ENCODE measurements around the gene SERHL2.
A peak's percentile ranks its signal among the peaks of the same experiment; 100 is the strongest.
"Not testable (repeated sequence)": the region's sequence is repeated elsewhere in the genome, so short reads cannot be mapped to it uniquely, and the experiment has no call there.

SERHL2 gene, protein sequence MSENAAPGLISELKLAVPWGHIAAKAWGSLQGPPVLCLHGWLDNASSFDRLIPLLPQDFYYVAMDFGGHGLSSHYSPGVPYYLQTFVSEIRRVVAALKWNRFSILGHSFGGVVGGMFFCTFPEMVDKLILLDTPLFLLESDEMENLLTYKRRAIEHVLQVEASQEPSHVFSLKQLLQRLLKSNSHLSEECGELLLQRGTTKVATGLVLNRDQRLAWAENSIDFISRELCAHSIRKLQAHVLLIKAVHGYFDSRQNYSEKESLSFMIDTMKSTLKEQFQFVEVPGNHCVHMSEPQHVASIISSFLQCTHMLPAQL

DNA sequence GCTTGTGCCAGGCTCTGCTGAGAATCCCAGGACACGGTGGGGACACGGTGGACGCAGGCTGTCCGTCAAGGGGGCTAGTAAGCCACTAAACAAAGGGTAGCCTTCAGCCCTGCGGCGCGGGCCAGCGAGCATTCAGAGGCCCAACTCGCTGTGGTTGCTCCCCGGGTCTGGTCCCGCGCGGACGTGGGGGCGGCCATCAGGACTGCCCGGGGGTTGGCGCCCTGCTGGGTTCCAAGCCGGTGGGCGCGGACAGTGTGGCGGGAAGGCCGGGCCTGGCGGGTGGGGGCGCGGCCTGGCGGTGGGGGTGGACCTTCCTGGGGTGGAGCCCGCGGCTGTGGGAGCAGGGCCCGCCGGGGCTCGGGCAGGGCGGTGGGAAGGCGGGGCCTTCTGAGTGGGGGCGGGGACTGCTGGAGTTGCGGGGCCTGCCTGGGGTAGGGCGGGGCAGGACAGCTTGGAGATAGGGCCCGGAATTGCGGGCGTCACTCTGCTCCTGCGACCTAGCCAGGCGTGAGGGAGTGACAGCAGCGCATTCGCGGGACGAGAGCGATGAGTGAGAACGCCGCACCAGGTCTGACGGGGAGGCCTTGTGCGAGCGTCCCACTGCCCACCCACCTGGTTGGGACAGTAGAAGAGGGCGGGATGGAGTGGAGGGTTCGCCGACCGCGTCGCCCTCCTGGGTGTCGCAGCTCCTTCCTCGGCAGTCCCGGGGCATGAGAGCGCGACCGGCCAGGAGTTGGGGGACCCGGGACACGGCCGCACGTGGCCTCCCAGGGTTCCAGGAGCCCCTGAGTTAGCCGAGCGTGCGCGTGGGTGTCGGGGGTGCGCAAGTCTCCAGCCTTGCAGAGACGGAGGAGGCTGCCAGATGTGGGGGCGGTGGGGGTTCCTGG is at the start of gene SERHL2:
Gene SERHL2, plus strand, starts transcription at position 482 of the 887 bp plus-strand sequence. Its CDS starts 65 bp downstream, at position 547.
- DNase-seq (ENCODE audit: low read depth) = peak; percentile 71

DNA sequence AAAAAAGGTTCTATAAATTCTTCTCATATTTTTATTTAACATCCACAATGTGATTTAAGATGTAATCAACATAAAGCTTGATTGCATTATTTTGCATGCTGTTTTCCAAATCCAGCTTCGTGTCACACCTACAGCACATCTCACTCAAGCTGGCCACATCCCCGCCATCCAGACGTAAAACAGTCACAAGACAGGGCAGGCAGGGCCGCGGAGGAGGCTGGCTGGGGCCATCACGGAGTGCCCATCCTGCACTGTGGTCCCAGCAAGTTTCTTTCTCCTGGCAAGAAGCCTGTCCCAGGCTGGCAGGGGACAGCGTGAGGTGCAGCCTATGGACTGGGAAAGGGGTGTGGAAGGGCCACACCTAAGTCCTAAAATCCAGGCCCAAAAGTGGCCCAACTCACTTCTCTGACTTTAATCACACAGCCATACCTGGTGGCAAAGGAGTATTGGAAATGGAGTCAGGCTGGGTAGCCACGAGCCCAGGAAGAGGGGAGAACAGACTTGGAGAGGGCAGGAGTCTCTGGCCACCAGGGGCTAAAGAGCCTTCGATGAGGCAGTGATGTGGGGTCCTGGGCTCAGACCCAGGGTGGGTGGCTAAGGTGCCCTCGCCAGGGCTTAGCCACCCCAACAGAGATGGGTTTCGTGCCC is 45.3 kb upstream of the SERHL2 start:
- DNase-seq (ENCODE audit: low read depth) = not testable (repeated sequence)

DNA sequence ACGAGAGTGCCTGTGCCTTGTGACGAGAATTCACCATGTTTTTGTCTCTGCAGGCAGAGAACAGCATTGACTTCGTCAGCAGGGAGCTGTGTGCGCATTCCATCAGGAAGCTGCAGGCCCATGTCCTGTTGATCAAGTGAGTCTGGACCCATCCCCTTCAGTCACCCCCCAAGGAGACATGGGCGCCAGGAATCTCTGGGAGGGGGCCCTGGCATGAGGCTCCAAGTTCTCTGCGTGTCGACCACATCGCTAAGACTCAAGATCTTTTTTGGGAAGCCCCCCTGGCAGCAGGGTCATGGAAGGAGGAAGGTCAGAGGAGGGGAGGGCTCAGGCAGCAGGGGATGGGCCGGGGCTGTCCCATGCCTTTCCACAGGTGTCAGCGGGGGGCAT is 44.8 kb upstream of the SERHL2 start:
- not testable (repeated sequence) for DNase-seq (ENCODE audit: low read depth)

DNA sequence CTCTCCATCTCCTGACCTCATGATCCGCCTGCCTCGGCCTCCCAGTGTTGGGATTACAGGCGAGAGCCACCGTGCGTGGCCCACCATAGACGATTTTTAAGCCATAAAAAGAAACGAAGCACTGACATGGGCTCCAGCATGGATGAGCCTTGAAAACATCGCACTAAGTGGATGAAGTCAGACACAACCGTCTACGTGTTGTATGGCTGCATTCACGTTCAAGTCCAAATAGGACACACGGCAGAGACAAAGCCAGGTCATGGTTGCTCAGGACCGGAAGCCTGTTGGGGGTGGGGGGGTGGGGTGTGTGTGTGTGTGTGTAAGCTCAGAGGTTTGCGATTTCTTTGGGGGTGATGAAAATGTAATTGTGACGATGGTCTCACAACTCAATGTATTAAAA is 44.2 kb upstream of the SERHL2 start:
- no peak for DNase-seq (ENCODE audit: low read depth)

DNA sequence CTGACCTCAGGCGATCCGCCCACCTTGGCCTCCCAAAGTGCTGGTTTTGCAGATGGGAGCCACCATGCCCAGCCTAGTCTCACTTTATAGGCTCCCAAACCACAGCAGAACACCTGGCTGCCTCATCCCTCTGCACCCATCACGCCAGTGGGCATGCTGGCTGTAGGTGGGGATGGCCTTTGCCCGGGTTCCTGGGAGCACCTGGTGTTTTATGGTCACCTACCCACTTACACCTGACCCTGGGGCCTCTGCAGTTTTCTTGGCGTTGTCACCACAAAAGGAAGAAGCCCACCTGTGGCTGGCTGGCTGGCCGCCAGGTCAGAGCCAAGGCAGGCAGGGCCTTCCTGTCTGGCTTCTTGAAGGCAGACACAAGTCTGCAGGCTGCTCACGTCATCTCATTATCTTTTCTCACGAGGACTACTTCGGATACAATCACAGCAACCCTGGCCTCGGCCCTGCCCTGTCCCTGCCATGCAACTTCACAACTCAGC is 42.3 kb upstream of the SERHL2 start:
- DNase-seq (ENCODE audit: low read depth) = no peak

DNA sequence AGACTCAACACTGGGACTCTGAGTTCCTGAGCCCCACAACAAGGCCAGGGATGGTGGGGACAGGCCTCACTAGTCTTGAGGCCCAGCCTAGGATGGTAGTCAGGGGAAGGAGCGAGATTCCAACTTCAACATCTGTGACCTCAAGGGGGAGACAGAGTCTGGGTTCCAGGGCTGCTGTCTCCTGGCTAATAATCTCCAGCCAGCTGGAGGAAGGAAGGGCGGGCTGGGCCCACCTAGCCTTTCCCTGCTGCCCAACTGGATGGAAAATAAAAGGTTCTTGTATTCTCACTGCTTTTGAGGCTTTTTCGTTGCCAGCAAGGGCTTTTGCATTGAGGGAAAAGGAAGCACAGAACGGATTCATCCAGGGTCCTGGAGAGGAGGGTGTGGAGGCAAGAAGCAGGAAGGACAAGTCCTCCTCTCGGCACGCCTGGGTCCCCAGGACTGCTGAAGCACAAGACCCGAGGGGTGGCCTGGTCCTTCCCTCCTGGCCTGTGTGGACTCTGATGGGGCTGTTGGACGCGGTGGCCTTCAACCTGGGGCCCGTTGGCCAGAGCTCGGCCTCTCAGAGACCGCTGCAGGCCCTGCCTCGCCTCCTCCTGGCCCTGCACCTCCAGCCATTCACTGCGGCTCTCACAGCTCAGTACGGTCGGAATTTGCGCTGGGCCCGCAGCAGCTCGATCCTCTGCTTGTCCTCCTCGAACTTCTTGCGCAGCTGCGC is 41.3 kb upstream of the SERHL2 start:
- not testable (repeated sequence) for DNase-seq (ENCODE audit: low read depth)

DNA sequence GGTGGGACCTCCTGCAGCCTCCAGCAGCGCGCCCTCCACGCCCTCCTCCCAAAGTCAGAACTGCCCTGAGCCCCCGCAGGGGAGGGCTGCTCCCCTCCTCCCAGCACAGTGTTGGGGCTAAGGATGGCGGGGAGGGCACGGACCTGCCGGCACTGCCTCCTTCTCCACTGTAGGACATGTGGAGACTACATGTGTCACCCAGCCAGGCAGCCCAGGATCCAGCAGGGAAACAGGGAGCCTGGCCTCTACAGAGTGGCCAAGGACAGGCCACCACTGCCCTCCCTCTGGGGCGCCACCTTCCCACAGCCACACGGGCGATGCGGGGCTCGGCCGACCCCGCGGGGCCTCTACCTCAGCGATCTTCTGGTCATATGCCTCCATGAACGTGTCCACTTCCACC is 39.4 kb upstream of the SERHL2 start:
- not testable (repeated sequence) for DNase-seq (ENCODE audit: low read depth)

DNA sequence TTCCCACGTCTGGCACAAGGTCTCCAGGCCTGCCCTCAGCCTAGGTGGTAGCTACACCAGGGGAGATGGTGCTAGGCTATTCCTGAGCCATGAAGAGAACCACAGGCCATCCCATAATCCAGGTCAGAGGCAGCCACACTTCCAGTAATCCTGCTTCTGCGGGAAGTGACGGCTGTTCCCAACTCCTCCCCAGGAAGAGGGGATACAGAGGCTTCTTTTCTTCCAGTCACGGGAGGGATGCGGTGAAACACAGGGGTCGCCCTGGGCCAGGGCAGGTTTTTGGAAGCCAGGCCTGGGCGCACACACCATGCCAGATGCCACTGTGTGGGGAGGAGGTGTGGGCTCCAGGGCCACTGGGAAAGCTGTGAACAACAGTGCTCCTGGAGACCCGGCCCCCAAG is 38.5 kb upstream of the SERHL2 start:
- DNase-seq (ENCODE audit: low read depth) = not testable (repeated sequence)

DNA sequence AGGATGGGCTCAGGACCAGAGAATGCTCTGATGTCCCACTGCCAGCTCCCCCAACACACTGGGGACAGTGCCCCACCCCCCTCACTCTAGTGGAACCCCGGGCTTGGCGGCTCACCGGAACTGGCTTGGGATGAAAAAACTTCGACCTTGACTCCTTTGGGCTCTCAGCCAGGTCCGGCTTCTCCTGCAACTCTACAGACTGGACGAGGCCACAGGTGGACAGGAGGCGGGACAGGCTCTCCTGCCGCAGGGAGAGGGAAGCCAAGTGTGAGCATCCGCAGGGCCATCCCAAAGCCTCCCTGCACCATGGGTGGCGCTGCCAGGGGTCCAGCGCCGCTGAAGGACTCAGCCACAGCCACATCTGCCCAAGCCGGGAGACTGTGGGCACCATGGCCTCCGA is 37.9 kb upstream of the SERHL2 start:
- no peak for DNase-seq (ENCODE audit: low read depth)

DNA sequence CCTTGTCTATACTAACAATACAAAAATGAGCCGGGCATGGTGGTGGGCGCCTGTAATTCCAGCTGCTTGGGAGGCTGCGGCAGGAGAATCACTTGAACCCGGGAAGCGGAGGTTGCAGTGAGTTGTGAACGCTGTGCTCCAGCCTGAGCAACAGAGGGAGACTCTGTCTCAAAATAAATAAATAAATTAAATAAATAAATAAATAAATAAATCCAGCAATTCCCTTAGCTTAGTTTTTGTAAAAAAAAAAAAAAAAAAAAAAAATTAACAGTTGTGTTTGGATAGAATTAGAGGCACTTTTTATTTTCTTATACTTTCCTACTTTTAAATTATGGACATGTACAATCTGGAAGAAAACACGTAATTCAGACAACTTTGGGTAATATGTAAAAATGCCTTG is 36.7 kb upstream of the SERHL2 start:
- DNase-seq (ENCODE audit: low read depth) = not testable (repeated sequence)

DNA sequence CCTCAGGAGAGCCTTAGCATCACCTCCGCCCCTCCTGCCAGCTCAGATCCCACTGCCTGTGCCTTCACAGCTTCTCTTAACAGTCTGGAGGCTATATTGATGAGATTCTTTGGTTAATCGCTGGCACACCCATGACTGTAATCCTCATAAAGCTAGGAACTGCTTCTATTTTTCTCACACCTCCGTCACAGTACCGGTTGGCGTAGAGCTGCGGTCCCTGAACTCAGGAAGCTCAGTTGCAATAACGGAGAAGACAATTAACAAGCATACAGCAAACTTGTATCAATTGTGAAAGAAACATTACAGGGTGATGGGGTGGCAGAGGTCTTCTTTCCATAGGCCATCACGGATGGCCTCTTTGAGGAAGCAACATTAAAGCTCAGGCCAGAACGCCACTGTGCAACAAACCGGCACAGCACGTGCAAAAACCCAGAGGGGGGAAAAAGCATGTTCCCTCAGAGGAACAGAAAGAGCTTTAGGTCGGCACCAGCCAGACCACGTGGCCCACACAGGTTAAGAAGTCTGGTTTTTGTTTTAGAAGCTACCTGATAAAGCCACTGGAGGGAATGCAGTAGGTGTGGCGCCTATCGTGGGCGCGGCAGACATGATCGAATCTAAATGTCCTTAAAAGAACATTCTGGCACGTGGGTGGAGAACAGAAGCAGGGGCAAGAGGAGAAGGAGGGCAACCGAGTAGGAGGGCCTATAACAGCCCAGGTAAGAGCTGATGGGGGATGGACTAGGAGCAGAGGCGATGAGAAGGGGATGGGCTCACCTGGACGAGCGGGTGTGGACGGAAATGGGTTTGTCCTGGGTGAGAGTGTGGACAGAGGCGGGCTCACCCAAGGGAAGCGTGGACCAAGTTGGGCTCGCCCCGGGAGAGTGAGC is 34.9 kb upstream of the SERHL2 start:
- DNase-seq (ENCODE audit: low read depth) = not testable (repeated sequence)

DNA sequence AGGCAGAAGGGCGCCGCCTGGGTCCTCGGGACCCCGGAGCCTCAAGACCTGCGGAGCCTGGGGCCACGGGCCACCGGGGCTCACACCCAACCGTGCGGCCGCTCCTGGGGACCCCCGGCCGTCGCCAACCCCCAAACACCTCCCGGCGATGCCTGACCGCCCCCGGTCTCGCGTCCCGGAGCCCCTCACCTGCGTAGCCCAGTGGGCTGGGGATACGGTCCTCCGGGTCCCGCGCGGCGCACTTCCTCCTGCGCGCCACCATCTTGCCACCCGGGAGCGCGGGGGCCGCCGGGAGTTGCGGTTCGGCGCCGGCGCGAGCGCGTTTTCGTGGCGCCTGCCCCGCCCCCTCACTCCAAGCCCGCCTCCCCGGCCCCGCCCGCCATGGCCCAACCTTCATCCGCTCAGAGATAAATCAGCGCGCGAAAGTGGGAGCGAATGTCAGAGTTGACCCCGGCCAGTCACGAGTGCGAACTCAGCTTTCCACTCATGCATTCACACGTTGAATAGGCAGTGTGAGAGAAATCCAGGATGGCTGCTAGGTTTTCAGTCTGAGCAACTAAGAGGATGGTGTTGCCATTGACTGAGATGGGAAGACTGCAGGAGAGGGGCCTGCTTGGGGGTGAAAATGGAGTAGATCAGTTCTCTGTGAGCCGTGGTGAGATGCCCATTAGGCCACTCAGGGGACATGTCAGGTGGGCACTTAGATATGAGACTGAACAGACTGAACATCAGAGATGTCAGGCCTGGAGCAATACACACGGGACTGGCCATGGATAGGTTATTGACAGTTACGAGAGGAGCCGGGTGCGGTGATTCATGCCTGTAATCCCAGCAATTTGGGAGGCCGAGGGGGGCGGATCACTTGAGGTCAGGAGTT is 34.0 kb upstream of the SERHL2 start, which contains the start of gene RRP7A:
Gene RRP7A, minus strand, starts transcription at position 272 of the 877 bp plus-strand sequence. Its CDS starts 10 bp downstream, at position 262.
- DNase-seq (ENCODE audit: low read depth) = no peak

DNA sequence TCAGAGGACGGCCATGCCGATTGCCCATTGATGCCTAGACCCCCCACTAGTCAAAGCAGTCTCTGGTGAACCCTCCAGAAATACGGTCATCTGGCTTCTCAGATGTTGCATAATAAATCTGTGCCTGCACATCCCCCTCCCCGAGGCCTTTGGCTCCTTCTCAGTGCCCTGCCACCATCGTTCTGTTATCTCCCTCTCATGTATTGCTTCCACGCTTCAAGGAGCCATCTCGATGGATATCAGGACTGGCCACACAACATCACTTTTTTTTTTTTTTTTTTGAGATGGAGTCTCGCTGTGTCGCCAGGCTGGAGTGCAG is 32.6 kb upstream of the SERHL2 start:
- no peak for DNase-seq (ENCODE audit: low read depth)

DNA sequence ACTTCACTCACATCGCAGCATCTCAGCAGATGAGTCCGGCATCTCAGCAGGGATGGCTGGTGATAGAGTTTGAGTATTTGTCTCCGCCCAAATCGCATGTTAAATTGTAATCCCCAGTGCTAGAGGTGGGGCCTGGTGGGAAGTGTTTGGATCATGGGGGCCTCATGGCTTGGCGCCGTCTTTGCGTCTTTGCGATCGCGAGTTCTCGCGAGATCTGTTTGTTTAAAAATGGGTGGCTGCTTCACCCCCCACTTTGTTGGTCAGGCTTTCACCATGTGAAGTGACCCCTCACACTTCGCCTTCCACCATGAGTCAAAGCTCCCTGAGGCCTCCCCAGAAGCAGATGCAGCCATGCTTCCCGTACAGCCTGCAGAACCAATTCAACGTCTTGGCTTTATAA is 31.2 kb upstream of the SERHL2 start:
- DNase-seq (ENCODE audit: low read depth) = no peak

DNA sequence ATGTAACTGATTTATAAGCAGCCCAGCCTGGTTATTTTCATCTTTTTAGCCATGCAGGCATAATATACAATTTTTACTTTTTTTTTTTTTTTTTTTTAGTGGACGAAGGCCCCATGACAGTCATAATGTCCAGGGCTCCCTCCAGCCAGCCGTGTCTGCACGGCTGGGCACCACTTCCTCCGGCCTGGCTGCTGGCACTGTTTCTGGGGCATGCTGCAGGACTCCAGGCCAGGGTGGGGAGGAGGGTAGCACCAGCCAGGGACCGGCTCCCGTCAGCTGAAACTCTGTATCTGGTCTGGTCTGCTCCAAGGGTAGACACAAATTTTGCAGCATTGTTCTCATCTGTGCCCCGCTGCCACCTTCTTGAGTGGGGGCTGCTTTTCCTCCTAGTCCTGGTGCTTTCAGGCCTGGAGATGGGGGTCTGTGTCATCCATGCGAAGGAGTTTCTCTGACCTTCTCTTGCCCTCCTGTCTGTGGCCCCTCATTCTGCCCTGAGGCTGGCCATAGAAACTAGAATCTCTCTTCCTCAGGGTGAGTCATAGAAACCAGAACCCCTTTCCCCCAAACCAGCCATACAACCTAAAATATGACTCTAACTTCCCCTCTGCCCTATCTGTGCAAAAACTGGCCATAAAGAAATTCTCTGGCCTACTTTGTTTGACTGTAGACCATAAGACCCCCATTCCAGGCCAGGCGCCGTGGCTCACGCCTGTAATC is 25.0 kb upstream of the SERHL2 start:
- no peak for DNase-seq (ENCODE audit: low read depth)

DNA sequence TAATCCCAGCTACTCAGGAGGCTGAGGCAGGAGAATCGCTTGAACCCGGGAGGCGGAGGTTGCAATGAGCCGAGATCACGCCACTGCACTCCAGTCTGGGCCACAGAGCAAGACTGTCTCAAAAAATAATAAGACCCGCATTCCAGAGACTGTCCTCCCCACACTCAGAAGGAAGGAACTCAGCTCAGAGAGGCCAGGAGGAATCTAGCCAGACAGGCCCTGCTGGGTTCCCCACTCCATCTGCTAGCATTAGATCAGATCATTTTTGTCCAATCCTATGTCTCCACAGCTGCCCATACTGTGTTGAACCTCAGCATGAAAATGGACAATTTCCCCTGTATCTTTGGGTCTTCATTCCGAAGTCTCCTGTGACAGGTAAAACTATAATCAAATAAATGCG is 24.3 kb upstream of the SERHL2 start:
- DNase-seq (ENCODE audit: low read depth) = not testable (repeated sequence)

DNA sequence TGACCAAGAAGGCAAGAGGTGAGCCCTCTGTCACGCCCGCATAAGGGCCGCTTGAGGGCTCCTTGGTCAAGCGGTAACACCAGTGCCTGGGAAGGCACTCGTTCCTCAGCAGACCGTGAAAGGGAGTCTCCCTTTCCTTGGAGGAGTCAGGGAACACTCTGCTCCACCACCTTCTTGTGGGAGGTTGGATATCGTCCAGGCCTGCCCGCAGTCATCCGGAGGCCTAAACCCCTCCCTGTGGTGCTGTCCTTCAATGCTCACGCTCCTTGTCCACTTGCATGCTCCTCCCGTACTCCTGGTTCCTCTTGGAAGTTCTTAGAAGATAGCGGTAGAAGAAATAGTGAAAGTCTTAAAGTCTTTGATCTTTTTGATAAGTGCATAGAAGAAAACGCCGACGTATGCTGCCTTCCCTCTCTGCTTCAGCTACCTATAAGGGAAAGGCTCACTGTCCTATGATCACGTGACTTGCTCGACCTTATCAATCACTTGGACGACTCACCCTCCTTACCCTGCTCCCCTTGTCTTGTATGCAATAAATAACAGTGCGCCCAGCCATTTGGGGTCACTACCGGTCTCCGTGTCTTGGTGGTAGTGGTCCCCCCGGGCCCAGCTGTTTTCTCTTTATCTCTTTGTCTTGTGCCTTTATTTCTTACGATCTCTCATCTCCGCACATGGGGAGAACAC is 22.2 kb upstream of the SERHL2 start:
- not testable (repeated sequence) for DNase-seq (ENCODE audit: low read depth)

DNA sequence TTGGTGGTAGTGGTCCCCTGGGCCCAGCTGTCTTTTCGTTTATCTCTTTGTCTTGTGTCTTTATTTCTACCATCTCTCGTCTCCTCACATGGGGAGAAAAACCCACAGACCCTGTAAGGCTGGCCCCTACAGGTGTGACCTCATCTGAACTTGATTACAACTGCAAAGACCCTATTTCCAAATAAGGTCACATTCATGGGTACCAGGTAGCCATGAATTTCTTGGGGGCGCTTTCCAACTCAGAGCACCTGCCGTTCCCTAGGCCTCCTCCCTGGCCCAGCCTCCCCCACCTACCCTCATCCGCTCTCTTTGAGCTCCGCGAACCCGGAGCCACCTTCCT is 20.1 kb upstream of the SERHL2 start:
- no peak for DNase-seq (ENCODE audit: low read depth)
